Measurements from ENCODE around the gene LTBP2. TPM values are rescaled to one million over a fixed set of nuclear protein-coding genes. Genes with fewer than 3 reads are reported as not detected.
"Not testable (repeated sequence)": the region's sequence is repeated elsewhere in the genome, so short reads cannot be mapped to it uniquely, and the experiment has no call there.

The LTBP2 gene
- polyA plus RNA-seq, 3 donors: 2.4 to 4.4 (median 2.9) TPM

- no peak for DNase-seq
Observed at GRCh38 chr14:74552623-74553022, 59.4 kb downstream of the LTBP2 start.

- no peak for DNase-seq
Observed at GRCh38 chr14:74551431-74552371, 60.3 kb downstream of the LTBP2 start.

DNA sequence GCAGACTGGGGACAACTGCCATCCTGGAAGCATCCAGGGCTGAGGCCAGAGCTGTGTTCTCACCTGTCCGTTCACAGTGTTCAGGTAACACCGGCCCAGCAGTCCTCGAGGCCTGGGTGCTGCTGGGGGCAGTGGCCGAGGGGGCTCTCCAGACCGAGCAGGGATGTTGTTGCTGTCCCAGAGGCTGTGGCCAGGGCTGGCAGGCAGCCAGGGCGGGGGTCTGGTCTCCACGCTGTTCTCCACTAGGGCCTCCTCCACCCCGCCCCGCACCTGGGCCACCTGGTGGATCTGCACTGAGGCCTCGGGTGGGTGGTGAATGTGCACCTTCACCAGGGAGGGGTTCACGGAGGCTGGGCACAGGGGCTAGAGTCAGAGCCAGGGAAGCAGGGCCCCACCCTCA is 61.0 kb downstream of the LTBP2 start:
- DNase-seq: no peak

- DNase-seq: no peak
Observed at GRCh38 chr14:74550071-74550470, 62.0 kb downstream of the LTBP2 start.

DNA sequence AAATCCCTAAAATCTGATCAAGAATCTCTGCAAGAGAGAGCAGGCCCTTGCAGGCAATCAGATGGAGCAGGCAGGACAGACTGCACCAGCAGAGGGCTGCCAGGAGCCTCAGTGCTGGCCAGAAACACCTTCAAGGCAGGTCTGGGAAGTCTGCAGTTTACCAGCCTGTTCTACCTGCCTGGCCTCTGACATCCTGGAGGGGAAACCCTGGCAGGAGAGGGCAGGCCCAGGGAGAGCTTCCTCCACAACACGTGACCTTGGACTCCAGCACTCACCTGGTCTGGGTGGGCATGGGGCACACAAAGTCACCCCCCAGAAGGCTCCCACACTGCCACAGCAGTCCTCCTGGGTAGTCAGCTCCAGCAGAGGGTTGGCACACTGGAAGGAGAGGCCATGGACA is 62.4 kb downstream of the LTBP2 start:
- DNase-seq: no peak

GRCh38 chr14:74548881-74549280 is 63.2 kb downstream of the LTBP2 start:
- DNase-seq: no peak

DNA sequence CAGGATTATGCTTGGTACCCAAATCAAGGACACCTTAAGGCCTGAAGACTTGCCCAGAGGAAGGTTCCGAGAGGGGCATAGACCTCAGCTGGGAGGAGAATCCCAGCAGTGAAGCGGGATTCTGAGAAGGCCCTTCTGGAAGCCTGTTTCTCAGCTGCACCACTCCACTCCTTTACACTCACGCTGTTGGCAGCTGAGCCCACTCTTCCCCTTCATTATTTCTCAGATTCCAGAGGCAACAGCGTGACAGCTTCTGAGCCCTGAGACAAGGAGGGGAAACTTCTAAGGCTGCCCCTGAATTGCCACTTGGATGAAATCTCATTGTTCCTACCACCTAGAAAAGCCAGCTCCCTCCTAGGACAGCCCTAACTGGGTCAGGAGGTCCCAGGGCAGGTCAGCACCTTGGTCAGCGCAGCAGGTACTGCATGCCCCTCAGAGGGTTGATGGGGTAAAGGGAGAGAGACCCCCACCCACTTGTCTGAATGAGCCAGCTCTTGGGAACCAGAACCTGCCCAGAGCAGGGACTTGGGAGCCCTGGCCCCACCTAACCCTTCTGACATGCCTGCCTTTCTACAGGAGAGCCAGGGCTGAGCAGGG is 64.6 kb downstream of the LTBP2 start:
- DNase-seq: no peak

- no peak for DNase-seq
Observed at GRCh38 chr14:74546416-74546815, 65.6 kb downstream of the LTBP2 start.

GRCh38 chr14:74545386-74545785 is 66.7 kb downstream of the LTBP2 start:
- DNase-seq: no peak

- DNase-seq: no peak
Observed at GRCh38 chr14:74543771-74544438, 68.1 kb downstream of the LTBP2 start.

GRCh38 chr14:74542056-74542685 is 69.9 kb downstream of the LTBP2 start:
- no peak for DNase-seq

DNA sequence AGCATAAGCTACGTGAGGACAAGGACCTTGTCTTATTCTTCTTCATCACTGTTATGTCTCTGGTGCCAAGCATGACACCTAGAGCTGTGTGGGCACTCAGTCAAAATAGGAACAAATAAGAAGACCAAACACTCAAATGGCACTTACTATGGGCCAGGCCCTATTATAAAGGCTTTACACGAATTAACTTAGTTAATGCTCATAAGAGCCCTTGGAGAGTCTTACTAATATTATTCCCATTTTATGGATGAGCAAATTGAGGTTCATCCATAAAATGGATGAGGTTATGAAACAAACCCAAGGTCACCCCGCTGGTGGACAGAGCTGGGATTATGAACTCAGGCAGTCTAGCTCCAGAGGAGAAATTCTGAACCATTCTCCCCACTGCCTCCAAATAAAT is 70.8 kb downstream of the LTBP2 start:
- no peak for DNase-seq

DNA sequence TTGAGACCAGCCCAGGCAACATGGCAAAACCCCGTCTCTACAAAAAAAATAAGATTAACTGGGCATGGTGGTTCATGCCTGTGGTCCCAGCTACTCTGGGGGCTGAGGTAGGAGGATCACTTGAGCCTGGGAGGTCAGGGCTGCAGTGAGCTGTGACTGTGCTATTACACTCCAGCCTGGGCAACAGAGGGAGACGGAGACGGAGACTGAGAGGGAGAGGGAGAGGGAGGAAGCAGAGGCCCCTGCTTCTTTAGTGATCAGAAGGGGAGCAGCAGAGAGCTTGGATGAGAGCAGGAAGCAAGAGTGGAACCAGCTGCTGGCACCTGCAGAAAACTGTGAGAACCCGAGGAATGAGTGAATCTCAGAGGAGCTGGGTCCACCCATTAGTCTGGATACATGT is 72.5 kb downstream of the LTBP2 start:
- no peak for DNase-seq

- no peak for DNase-seq
Observed at GRCh38 chr14:74538411-74539391, 73.3 kb downstream of the LTBP2 start.

GRCh38 chr14:74536336-74536735 is 75.7 kb downstream of the LTBP2 start:
- DNase-seq: not testable (repeated sequence)

DNA sequence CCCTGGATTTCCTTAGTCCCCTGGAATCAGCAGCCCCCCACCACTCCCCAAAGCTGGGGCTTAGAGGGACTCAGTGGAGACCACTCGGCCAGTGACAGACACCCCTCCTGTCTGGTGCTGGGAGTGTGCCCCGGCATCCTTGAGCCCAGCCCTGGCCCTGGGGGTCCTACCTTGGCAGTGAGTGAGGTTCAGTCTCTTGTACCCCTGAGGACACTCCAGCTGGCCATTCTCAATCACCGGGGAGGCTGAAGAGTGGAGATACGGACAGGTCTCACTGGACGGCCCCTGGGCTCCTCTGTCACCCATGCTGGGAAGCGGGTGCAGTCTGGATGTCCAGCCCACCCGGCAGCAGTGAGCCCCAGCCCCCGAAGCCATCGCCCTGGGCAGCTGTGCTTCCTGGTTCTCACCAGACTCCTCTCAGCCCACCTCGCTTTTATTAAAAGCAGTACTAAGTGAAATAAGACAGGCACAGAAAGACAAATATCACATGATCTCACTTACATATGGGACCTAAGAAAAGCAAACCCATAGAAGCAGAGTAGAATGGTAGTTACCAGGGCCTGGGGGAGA is 76.2 kb downstream of the LTBP2 start:
- DNase-seq: no peak

DNA sequence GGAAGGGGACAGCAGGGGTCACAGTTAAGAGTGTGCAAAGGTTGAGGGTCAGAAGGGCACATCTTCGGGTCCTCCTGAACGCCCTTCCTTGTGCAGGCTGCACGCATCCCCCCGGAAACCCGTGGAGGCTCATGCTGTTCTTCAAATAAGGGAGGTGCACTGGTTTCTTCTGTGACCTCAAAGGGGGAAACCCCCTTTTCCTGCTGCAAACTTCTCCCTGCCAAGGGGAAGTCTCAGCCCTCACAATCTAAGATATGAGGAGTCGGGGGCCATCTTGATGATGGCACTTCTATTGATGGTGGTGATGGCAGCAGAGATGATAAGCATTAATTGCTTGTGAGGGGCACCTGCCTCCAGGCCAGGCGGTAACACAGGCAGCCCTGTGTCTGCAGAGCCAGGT is 78.5 kb downstream of the LTBP2 start:
- no peak for DNase-seq

DNA sequence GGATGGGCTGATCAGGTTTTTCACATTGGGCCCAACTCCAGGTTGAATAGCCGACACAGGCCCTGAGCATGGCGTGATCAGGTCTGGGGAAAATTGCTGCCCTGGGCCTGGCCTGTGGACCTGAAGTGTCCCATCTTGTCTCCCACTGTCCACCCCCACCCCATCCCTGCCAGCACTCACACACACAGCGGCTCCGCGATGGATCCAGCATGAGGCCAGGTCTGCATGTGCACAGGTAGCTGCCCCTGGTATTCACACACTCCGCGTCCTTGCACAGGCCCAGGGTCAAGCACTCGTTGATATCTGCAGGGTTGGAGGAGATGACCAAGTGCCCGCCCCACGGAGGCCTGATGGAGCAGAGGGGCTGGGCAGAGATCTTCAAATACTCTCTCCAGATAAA is 79.8 kb downstream of the LTBP2 start:
- no peak for DNase-seq

GRCh38 chr14:74531467-74531866 is 80.6 kb downstream of the LTBP2 start:
- DNase-seq: no peak

GRCh38 chr14:74531006-74531405 is 81.0 kb downstream of the LTBP2 start:
- no peak for DNase-seq

DNA sequence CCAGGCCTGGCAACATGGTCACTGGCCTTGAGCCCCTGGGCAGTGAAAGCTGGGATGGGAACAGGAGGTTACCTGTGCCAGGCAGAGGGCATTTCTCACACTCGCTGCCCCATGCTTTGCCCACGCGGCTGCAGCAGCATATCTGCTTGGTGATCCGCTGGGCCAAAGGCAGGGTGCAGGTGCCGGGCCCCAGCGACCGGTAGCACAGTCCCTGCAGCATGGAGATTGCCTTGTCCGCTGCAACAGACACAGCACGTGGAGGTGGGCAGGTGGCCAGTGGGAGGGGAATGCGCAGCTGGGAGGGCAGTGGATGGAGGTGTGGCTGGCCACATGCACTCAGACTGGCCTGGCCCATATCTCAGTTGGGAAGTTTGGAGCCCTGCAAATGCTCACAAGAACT is 83.2 kb downstream of the LTBP2 start:
- no peak for DNase-seq

Data from renal pelvis (tissue), 4 donors.